RKO (cell line): ENCODE data around the gene KMT2B.

Experiments
- DNase-seq: peaks from one replicate; pipeline ENCODE4 v3.0.0-alpha.2; 2016; ENCODE audit warnings: low spot score

Gene KMT2B

DNA sequence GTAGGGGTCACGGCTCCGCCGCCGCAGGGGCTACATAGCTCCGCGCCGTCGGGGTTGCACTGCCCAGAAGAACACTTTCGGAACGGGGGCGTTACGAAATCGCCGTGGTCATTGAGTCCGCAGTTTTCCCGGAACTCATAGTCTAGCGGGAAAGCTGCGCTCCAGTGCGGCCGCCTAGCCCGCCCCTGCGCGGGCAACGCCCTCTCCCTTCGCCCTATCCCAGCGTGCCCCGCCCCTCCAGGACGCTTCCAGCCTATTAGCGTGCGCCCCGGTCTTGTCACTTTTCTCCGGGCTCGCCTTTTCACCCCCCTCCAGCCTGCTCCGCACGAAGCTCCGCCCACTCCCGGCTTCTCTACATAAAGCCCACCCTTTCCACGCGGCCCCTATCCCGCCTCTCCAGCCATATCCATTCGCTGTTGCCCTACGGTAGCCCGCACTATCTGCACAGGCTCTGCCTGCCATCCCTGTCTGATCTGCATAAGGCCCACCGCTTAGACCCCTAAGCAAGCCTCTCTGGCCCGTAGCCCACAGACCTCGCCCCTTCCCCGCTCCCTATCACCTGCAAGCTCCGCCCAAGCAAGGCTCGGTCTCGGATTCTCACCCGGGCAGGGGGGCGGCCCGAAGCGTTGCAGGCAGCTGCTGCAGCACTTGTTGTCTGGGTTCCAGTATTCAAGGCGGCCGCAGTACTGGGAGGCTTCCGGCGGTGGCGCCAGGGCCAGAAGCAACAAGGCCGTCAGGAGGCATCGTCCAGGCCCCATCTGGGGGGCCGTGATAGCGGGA, 22.8 kb downstream of the KMT2B start:
- peak; percentile 97 for DNase-seq

DNA sequence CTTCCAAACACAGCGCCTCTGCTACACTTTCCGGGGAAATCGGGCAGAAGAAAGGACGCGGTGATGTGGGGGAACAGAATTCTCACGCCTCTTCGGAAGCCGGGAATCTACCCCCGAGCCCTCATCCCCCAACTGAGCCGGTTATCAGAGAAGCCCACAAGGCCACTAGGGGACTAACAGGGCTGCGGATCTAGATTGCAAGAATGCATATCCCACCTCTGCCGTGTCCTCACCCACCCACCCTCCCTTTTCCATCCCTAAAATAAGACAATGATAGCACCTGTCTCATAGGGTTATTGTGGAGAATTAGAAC, 23.4 kb downstream of the KMT2B start:
- no peak for DNase-seq

DNA sequence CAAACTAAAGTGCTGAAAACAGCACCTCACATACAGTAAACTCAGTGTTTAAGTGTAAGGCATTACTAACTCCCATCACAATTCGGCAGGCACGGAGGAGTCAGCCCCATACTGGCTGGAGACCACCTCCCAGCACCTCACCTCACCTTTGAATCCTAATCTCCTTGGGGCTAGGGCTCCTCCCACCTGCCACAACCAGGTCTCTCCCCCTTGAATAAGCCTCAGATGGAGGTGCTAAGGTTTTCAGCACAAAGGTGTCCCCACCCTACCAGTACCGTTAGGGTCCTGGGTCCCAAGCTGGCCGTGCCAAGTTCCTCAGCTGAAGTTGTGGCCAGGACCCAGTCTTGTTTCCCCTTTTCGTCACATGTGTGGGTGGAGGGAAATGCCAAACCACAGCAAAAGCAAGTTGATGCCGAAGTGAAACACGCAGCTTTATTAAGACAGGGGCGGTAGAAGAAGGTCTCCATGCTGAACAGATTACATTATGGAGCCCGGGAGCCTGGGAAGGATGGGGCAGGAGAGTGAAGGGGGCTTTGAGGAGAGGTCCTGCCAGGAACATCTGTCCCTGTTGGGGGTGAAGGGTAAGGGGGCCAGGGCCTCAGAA, 24.4 kb downstream of the KMT2B start, which contains the start of gene IGFLR1:
TSS of gene IGFLR1 (minus strand) at position 332 of the 604 bp plus-strand sequence. CDS start 1,272 bp downstream, outside the sequence.
- no peak for DNase-seq

DNA sequence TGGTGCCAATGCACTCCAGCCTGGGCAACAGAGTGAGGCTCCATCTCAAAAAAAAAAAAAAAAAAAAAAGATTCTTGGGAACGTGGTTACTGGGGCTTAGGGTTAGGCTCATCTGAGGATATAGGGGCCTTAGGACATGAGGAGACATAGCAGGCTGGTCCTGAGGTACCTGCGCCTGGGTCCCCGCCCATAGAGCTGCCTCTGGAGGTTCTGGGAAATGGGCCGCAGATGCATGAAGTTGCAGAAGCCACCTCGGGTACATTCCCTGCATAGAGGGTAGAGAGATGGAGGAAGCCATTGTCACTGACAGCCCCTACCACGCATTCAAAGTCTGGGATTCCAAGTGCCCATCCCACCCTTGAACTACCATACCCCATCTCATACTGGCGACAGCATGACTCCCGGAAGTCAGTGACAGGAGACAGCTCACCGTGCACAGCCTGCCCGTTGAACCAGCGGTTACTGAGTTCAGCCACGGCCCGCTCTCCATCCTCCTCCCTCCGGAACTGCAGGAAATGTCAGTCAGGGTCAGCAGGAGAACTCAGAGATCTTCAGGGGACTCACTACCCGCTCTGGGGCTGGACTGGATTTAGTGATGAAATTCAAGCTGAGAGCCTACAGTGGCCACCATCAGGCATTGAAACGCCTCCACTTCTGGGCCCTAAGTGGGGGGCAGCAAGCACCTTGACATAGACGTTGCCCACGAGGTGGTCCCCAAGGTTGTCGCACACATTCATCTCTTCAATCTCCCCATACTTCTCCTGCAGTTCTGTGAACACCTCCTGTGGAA, 26.0 kb downstream of the KMT2B start:
- DNase-seq, result no peak

DNA sequence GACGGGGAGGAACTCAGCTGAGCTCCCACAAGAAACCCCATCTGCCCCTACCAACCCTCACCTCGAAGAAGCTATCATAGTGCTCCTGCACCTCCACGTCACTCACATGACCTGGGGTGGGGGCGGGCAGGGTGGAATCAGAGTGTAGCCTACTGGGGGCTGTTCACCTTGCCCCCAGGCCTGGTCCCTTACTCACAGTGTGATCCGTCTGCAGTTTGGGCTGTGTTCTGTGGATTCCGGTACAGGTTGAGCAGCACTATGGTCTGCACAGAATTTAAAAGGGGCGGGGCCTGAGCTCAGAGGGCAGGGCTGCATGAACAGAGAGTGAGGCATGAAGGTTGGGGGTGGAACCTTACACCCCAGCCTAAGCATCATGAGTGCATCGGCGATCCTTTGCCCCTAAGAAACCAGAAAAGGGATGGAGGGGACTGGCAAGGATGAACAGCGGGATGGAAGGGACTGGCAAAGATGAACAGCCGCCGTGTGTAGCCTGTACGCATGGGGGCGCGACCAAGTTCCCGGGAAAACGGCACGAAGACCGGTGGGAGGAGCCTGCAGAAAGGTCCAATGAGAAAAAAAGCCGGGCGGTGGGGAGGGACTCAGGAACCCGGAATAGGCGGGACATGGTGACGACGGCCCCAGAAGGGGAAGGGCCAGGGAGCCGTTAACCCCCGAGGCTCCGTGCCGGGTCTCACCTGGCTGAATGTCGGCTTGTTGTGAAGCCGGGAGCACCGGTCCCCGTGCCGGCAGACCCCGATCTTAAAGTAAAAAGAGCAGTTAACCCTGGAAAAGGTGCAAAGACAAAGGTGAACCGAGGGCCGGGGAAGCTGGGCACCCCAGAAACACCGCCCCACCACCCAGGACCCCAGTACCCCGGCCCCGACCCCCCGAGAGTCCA, 26.9 kb downstream of the KMT2B start:
- DNase-seq, result peak; percentile 96

DNA sequence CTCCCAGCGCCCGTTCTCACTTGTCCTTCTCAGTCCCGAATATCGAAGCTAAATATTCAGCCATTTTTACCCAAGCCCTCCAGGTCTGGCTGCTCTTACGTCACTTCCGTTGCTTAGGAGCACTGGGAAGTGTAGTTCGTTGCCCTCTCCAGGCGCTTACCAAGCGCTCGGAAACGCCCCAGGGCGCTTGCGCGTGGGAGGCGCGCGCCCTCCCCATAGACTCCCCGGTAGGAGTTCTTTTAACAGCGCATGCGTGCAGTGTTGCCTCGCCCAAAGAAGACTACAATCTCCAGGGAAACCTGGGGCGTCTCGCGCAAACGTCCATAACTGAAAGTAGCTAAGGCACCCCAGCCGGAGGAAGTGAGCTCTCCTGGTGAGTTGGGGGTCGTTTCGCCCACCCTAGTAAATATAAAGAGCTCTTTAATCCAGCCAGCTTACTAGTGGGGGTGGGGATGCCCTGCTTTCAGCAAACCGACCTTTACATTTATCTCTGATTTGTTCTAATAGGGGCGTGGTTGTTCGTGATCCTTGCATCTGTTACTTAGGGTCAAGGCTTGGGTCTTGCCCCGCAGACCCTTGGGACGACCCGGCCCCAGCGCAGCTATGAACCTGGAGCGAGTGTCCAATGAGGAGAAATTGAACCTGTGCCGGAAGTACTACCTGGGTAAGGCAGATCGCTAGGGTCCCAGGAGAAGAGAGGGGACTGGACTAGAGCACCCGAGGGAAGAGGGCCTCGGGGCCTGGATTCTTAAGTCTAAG, 27.7 kb downstream of the KMT2B start, which contains the start of the genes PSENEN and U2AF1L4:
TSS of gene PSENEN (plus strand) at position 324 of the 759 bp plus-strand sequence. CDS start at position 604, 280 bp downstream.
TSS of gene U2AF1L4 (minus strand) at position 91 of the 759 bp plus-strand sequence. CDS start at position 64, 27 bp downstream.
- DNase-seq, result peak; percentile 99

DNA sequence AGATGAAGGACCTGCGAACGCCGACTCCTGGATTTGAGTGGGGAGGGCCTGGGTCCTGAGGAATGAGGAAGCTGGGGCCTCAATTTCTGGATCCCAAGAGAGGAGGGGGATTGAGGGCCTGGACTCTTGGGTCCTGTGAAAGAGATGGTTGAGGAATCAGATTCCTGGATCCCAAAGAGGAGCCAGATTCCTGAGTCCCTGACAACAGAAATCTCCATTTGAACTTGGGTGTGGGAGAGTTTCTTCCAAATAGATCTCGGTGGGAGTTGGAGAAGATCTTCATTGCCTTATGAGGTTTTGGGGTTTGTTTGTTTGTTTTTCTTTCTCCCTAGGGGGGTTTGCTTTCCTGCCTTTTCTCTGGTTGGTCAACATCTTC, 28.3 kb downstream of the KMT2B start:
- no peak for DNase-seq

DNA sequence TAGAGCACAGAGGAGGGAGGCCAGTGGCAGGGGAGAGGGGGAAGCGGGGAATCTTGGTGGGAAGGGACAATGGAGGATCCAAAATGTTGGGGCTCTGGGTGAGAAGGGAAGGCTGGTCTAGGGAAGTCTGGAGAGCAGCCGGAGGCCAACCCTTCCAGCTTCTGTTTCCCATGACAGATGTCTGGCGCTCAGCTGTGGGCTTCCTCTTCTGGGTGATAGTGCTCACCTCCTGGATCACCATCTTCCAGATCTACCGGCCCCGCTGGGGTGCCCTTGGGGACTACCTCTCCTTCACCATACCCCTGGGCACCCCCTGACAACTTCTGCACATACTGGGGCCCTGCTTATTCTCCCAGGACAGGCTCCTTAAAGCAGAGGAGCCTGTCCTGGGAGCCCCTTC, 28.7 kb downstream of the KMT2B start:
- no peak for DNase-seq

DNA sequence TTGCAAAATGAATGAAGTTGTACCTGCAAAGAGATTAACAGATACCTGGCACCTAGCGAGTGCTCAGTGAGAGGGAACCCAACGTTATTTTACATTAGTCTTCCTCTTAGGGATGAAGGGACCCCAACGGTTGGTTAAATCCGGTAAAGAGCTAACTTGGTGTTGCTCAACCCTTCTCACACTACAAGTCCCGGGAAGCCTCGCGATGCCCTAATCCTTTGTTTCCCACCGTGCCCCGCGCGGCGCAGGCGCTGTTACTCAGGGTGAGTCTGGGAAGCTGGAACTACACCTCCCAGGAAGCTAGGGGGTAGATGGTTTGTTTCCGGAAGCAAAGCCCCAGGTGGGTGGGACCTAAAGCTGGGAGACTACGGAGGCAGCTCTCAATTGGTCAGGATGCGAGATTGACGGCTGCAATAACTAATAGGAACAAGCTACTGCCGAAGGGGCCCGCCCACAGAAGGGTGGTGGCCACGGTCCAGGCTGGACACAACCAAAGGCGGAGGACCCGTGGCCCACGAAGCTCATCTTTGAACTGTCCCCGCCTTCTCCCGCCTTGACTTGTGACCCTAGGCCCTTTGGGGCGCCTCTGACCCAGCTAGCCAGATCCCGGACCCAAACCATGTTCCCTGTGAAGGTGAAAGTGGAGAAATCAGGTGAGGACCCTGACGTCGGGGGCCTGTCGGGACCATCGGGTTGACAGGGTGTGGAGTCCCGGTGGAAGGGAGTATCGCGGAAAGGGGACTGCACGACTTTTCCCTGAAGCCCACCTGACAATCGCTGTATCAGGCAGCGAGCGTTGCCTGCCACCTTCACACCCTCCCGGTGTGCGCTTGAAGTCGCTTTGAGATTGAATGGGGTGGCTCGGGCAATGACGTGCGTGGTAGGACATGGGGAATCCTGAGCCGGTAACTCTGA, 30.6 kb downstream of the KMT2B start, which contains the start of gene LIN37:
TSS of gene LIN37 (plus strand) at position 471 of the 915 bp plus-strand sequence. CDS start at position 620, 149 bp downstream.
- DNase-seq, result peak; percentile 98

DNA sequence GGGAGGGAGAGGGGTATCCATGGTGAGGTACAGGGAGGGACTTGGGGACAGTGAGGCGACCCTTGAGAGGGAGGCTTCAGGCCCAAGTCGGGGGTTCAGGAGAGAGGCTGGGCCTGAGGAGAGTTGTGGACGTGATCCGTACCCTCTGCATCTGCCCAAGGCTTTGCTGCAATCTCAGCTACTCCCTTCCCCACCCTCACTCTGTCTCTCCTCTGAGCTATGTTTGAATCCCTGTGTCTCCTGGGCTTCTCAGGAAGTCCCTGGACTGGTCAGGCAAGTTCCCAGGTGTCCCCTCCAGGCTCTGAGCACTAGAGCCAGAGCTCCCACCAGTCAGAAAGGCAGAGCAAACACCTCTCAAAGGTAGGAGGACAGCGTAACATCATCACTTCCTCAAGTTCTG, 32.4 kb downstream of the KMT2B start:
- DNase-seq, result no peak

DNA sequence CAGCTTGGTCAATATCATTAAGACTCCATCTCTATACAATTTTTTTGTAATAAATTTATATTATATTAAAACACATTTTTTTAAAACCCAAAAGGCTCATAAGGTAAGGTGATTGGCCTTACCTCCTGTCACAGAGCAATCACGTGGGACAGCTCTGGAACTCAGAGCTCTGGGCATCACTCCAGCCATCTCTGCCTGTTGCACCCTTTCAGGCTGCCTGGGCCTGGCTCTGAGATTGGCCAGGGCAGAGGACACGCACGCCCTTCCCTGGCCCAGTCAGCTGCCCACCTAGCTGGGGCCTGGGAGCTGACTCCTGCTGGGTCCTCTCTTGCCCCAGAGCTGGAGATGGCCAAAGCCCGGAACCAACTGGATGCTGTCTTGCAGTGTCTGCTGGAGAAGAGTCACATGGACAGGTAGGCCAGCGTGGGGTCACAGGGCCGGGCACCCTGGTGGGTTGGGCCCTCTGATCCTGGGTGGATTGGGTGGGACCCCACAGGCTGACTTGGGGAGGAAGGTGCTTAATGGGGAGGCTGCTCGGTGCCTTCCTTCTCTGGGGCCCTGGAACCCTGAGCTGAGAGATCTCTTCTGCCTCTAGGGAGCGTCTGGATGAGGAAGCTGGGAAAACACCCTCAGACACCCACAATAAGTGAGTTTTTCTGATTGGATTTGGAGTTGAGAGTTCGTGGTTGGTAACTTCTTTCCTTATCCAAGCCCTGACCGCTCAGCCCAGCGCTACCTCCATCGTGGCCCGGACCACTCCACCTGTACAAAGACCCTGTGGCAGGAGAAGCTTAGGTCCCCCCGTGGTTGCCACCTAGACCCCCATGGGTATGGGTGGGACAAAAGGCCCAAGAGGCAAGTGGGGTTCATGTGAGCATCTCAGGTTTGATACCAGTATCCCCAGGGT, 34.3 kb downstream of the KMT2B start:
- no peak for DNase-seq

DNA sequence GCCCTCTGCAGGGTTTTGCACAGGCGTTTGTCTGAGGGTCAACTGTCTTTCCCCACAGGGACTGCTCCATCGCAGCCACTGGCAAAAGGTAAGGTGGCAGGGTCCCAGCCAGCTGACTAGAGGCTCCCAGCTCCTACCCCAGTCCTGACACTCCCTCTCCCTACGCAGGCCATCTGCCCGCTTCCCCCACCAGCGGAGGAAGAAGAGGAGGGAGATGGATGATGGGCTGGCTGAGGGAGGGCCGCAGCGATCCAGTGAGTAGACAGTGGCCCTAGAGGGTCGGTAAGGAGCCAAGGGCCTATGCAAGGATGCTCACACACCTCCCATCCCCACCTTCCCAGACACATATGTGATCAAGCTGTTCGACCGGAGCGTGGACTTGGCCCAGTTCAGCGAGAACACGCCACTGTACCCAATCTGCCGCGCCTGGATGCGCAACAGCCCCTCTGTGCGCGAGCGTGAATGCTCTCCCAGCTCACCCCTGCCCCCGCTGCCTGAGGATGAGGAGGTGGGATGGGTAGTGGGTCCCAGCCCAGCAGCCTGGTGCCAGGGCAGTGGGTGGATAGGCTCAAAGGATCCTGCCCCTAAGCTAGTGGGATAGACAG, 35.0 kb downstream of the KMT2B start:
- no peak for DNase-seq

DNA sequence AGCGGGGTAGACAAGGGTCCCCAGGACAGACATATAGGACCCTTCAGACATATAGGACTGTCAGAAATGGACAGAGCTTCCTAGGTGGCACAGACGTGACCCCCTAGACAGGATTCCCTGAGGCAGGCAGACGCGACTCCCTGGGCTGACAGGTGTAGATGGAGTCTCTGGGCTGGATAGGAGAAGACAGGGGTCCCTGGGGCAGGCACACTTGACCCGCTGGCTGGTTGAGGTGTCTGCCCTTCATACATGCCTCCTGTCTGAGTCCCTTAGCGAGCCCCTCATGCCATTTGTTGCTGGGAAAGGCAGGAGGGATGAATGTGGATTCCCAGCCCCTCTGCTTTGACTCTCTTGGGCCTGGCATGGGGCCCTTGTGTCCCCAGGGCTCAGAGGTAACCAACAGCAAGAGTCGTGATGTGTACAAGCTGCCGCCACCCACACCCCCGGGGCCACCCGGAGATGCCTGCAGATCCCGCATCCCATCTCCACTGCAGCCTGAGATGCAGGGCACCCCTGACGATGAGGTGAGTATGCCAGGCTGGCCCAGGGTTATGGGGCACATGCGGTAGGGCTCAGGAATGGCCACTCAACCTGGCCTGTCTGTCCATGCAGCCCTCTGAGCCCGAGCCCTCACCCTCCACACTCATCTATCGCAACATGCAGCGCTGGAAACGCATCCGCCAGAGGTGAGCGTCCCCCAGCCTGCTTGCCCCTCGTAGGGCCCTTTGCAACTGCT, 36.0 kb downstream of the KMT2B start:
- no peak for DNase-seq

DNA sequence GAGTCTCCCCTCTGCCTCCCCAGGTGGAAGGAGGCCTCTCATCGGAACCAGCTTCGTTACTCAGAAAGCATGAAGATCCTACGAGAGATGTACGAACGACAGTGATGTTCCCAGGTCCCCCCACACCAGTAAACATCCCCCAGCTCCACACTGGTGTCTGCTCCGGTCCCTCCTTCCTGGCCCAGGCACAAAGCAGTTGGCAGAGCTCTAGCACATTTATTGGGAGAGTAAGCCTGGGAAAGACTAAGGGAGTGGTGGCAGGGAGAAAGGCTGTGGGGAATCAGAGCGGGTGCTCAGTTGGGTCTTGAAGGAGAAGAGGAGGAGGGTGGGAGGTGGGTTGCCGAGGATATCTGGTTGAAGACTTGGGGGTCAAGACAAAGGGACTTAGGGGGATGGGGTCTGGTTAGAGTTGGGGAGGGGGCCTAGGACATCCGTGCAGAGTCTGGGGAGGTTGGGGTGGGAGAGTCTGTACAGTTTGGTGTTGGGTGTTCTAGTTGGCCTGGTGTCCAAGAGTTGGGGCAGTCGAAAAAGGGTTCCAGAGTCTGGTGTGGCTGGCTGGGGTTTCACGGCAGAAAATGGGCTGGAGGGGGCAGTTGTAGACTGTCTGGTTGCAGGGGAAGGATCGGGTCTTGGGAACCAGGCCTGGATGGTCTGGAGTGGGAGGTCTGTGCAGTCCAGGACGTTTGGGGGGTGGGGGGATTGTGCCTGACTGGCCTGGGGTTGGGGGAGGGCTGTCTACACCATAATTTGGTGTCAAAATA, 36.7 kb downstream of the KMT2B start:
- no peak for DNase-seq

DNA sequence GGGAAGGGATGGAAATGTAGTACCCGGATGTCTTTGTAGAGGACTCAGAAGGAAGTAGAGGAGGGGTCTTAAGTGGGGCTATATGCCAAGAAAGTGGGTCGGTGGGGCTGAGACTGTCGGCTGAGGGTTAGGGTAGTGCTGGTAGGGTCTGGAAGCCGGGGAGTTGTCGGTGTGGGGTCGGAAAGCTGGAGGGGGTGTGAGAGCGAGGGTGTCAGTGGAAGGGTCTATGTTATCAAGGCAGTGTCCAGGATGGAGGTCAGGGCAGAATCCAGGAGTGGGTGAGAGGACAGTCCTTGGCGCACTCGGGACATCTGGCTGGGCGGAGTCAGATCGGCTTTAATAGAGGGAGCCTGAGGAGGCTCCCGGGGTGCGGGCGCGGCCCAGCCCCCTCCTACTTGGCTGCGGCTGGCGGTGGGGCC, 37.3 kb downstream of the KMT2B start:
- no peak for DNase-seq

DNA sequence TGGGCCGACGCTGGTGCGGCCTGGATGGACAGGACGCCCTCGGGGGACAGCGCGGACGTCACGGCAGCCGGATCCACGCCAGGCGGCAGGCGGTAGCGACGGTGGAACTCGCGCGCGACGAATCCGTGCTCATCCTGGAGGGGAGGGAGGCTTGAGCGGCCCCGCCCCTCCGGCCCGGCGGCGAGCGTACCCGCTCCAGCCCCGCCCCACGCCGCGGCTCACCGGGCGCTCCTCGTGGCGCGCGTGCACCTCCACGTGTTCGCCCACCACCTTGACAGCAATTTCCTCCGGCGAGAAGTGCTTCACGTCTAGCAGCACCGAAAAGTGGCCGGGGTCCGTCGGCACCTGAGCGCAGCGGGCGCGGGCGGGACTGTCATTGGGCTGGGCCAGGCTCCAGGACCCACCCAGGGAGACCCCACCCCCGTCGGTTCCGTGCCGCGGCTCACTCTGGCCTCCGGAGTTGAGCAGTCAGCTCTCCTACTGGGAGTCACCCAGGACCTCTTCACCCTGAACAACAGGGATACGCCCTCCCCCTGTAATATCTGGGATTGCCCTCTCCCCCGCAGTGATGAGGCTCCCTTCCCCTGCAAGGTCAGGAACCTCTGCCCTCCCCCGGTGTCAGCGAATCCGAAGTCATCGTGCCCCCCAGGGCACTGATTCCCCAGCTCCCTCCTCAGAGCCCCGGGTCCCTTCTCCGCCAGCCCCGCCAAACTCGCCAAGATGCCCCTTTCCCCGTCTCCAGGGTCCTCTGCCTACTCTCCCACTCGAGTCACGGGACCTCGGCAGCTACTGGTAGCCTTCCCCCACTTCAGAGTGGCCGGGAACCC, 38.0 kb downstream of the KMT2B start:
- no peak for DNase-seq
